Lung microvascular endothelial cell (primary cell): ENCODE data around the gene TBC1D2B. TPM values are rescaled to one million over a fixed set of nuclear protein-coding genes. Genes with fewer than 3 reads are reported as not detected.

Source experiments
- DNase-seq, 2 donors: peaks; one replicate each; pipeline versions ENCODE4 v3.0.0 to v3.0.0-alpha.2; 2010; ENCODE audit warnings: low read depth in 2 of 2
- total RNA-seq: library from RNA; depleted of rRNA; stranded (reverse); fragments of >200 nt; gene quantifications from 2 replicates; pipeline ENCODE4 v1.2.1, GENCODE V29; 2014

The TBC1D2B gene
- total RNA-seq, 1 donor from 2014 or later: 29.4 TPM

GRCh38 chr15:78035861-78036476 lies 41.5 kb downstream of the TBC1D2B start:
- peak in 1 of 2 donors; percentile 14 for DNase-seq

GRCh38 chr15:78035321-78035751 lies 42.2 kb downstream of the TBC1D2B start:
- DNase-seq: peak; percentile 62 to 79

- DNase-seq: peak in 1 of 2 donors; percentile 14
Measured at GRCh38 chr15:78034495-78035191, 42.9 kb downstream of the TBC1D2B start.

- DNase-seq: peak in 1 of 2 donors; percentile 75
Measured at GRCh38 chr15:78033864-78034263, 43.6 kb downstream of the TBC1D2B start.

- DNase-seq: no peak
Measured at GRCh38 chr15:78032671-78033070, 44.8 kb downstream of the TBC1D2B start.

- no peak for DNase-seq
Measured at GRCh38 chr15:78024883-78025282, 52.6 kb downstream of the TBC1D2B start.

- no peak for DNase-seq
Measured at GRCh38 chr15:78024519-78024870, 53.0 kb downstream of the TBC1D2B start.

GRCh38 chr15:78023865-78024518 lies 53.5 kb downstream of the TBC1D2B start:
- DNase-seq: no peak

- no peak for DNase-seq
Measured at GRCh38 chr15:78023081-78023665, 54.3 kb downstream of the TBC1D2B start.

GRCh38 chr15:78021761-78022160 lies 55.8 kb downstream of the TBC1D2B start:
- no peak for DNase-seq

GRCh38 chr15:78020007-78020406 lies 57.5 kb downstream of the TBC1D2B start:
- DNase-seq: no peak

- DNase-seq: no peak
Measured at GRCh38 chr15:78018946-78019644, 58.4 kb downstream of the TBC1D2B start.

- no peak for DNase-seq
Measured at GRCh38 chr15:78018445-78018844, 59.1 kb downstream of the TBC1D2B start.

- peak in 1 of 2 donors; percentile 43 for DNase-seq
Measured at GRCh38 chr15:78016860-78017259, 60.7 kb downstream of the TBC1D2B start.

- no peak for DNase-seq
Measured at GRCh38 chr15:78012643-78013077, 64.9 kb downstream of the TBC1D2B start.

GRCh38 chr15:78010067-78010466 lies 67.4 kb downstream of the TBC1D2B start:
- no peak for DNase-seq

- no peak for DNase-seq
Measured at GRCh38 chr15:78007964-78008886, 69.3 kb downstream of the TBC1D2B start.

GRCh38 chr15:78007211-78007931 lies 70.1 kb downstream of the TBC1D2B start:
- DNase-seq: no peak

- peak in 1 of 2 donors; percentile 28 for DNase-seq
Measured at GRCh38 chr15:78006567-78007205, 70.8 kb downstream of the TBC1D2B start.
